Mesenteric fat pad (tissue), 1 donor: ENCODE data around the gene PTPRN2. TPM values are rescaled to one million over a fixed set of nuclear protein-coding genes. Genes with fewer than 3 reads are reported as not detected.
"Not testable (repeated sequence)": the region's sequence is repeated elsewhere in the genome, so short reads cannot be mapped to it uniquely, and the experiment has no call there.

ENCODE experiments used
- DNase-seq: peaks from one replicate; pipeline ENCODE4 v3.0.0-alpha.2; 2020; ENCODE audit warnings: low spot score
- total RNA-seq: library from RNA; stranded (reverse); fragmentation: NEBNext Ultra II Directional; extraction: Animal tissue kit (Norgen Biotek cat#: 25700); gene quantifications from one replicate; pipeline ENCODE4 v1.2.1, GENCODE V29; 2021
- donor health status: DM: yes; HTN: yes; CAD: no.

Gene PTPRN2
- total RNA-seq, 1 donor from 2014 or later, result 2.6 TPM

GRCh38 chr7:158424011-158424410 lies 163.6 kb downstream of the PTPRN2 start:
- peak; percentile 39 for DNase-seq

GRCh38 chr7:158422887-158423560 lies 164.6 kb downstream of the PTPRN2 start:
- DNase-seq, result peak; percentile 22

GRCh38 chr7:158422196-158422886 lies 165.3 kb downstream of the PTPRN2 start:
- DNase-seq, result peak; percentile 85

GRCh38 chr7:158421361-158421760 lies 166.3 kb downstream of the PTPRN2 start:
- DNase-seq, result no peak

- peak; percentile 65 for DNase-seq
Observed at GRCh38 chr7:158420591-158421340, 166.9 kb downstream of the PTPRN2 start.

- DNase-seq, result peak; percentile 51
Observed at GRCh38 chr7:158419238-158419785, 168.3 kb downstream of the PTPRN2 start.

- DNase-seq, result not testable (repeated sequence)
Observed at GRCh38 chr7:158418395-158418794, 169.2 kb downstream of the PTPRN2 start.

GRCh38 chr7:158416283-158416933 lies 171.2 kb downstream of the PTPRN2 start:
- peak; percentile 16 for DNase-seq

- DNase-seq, result peak; percentile 82
Observed at GRCh38 chr7:158415316-158415715, 172.3 kb downstream of the PTPRN2 start.

GRCh38 chr7:158414486-158414961 lies 173.1 kb downstream of the PTPRN2 start:
- peak; percentile 81 for DNase-seq

- DNase-seq, result peak; percentile 45
Observed at GRCh38 chr7:158414002-158414401, 173.6 kb downstream of the PTPRN2 start.

GRCh38 chr7:158411232-158411950 lies 176.2 kb downstream of the PTPRN2 start:
- peak; percentile 84 for DNase-seq

GRCh38 chr7:158410720-158411119 lies 176.9 kb downstream of the PTPRN2 start:
- peak; percentile 77 for DNase-seq

GRCh38 chr7:158409816-158410330 lies 177.8 kb downstream of the PTPRN2 start:
- peak; percentile 71 for DNase-seq

GRCh38 chr7:158409120-158409519 lies 178.5 kb downstream of the PTPRN2 start:
- peak; percentile 30 for DNase-seq

- no peak for DNase-seq
Observed at GRCh38 chr7:158408318-158408920, 179.2 kb downstream of the PTPRN2 start.

- no peak for DNase-seq
Observed at GRCh38 chr7:158407581-158408317, 179.9 kb downstream of the PTPRN2 start.

GRCh38 chr7:158406801-158407200 lies 180.8 kb downstream of the PTPRN2 start:
- no peak for DNase-seq

- no peak for DNase-seq
Observed at GRCh38 chr7:158406364-158406763, 181.3 kb downstream of the PTPRN2 start.
